Measurements from ENCODE around the gene SAMHD1.

- TF ChIP-seq EZH2 (IDR thresholded peaks at IDR 0.05; ENCODE audit: insufficient read depth, poor library complexity, severe bottlenecking) (no peak), EZH2phosphoT487 (IDR thresholded peaks at IDR 0.05; ENCODE audit: insufficient read depth, low read depth) (no peak)
Measured at GRCh38 chr20:36885356-36885755, 66.2 kb downstream of the SAMHD1 start.

All from GM23248 (cell line).